ENCODE results near the gene EPHA4.

Gene EPHA4

DNA sequence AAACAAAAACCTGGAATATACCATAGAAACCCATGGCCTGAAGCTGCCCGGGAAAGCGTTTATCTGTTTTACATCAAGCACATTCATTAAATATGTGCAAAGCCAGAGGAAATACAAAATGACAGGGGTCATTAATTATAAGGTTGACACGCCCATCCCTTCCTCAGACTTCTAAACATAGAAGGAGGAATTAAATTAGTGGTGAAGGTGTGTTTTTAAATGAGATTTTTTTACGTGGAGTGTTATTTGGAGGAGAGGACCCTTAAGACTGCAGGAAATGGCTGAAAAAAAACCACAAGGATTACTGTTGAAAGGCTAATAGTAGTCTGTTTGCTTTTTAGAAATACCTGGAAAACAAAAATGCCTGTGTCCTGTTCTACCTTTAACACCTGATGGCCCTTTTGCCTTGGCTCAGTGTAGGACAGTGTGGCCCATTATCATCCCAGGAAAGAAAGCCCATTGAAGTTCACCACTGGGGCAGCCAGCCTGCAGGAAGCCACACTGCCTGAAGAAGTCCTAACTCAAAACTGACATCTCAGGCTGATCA, 123.2 kb downstream of the EPHA4 start:
- ATAC-seq (no peak), DNase-seq (no peak)
- Mint-ChIP-seq H3K4me3 (no peak overlapping the region), H3K36me3 (ENCODE audit: low read depth) (no peaks in the 10 kb centered on the region), H3K27me3 (no peaks in the 10 kb centered on the region), H3K27ac (no peak overlapping the region), H3K9me3 (no peaks in the 10 kb centered on the region), H3K4me1 (peaks cover 2% of the 10 kb centered on the region)

DNA sequence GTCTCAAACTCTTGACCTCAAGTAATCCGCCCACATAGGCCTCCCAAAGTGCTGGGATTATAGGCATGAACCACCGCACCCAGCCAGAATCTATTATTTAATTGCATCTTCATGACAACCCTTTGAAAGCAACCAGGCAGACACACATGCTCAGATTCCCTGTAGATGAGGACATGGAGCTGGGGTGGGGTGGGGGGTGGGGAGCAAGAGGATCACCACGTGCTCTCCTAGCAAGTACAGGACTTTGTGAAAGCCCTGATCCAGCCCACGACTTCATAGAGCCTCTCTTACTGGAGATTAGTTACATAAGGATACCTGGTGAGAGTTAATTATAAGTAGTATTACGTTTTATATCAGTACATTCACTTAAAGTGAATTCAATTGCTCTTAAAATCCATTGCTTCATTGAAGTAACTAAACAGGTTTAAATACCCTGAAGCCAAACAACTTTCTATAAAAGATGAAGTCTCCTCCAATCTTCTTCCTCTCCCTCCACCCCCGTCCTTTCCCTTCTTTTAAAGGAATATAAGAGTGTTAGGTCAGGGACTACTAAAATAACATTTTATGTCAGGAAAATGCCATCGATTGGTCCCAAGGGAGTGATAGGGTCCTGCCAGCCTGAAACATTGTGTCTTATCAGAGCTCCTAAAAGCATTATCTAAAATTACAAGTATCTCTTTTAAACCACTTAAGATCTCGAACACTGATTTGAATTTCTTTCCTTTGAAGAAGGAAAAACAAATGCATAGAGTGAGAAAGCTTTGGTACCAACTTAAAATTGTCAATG, 123.9 kb downstream of the EPHA4 start:
- H3K4me1 Mint-ChIP-seq, result peaks cover 2% of the 10 kb centered on the region
- ATAC-seq, result no peak
- DNase-seq, result no peak
- H3K27me3 Mint-ChIP-seq, result no peaks in the 10 kb centered on the region
- no peaks in the 10 kb centered on the region for H3K9me3 Mint-ChIP-seq
- no peaks in the 10 kb centered on the region for H3K36me3 Mint-ChIP-seq (ENCODE audit: low read depth)
- no peak overlapping the region for H3K27ac Mint-ChIP-seq
- no peak overlapping the region for H3K4me3 Mint-ChIP-seq

DNA sequence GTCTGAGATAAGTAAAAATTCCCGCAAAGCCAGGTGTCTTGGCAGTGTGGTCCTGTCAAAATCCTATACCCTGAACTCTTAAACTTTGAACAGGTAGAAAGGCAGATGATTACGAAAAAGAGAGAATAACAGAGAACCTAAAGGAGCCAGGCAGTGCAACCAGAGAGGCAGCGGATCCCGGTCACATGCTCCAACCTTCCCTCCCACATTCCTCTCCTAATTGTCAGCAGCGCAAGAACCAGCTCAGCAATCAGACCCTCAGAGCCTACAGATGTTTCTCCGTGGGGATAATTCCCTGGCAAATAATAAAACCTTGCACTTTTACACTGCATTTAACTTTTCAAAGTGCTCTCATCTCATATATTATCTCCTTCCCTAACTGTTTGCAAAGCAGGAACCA, 124.8 kb downstream of the EPHA4 start:
- DNase-seq (no peak), ATAC-seq (no peak)
- Mint-ChIP-seq H3K27me3 (no peaks in the 10 kb centered on the region), H3K36me3 (ENCODE audit: low read depth) (no peaks in the 10 kb centered on the region), H3K4me3 (no peak overlapping the region), H3K9me3 (no peaks in the 10 kb centered on the region), H3K4me1 (peaks cover 2% of the 10 kb centered on the region), H3K27ac (no peak overlapping the region)

DNA sequence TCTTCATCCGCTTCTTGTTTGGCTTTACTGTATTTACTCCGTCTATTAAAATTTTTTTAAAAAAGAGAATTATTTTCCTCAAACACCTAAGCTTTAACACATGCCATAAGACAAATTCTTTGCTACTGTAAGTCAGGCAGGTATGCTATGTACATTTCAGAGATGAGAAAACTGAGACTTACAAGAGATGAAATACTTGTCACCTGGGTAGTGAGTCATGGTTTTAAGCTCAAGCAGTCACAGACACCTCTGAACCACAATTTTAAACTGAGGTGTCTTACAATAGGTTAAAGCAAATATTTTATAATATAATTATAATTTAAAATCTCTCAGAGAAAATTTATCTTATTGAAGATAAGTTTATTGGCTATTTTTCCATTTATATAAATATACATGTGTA, 126.0 kb downstream of the EPHA4 start:
- H3K9me3 Mint-ChIP-seq, result no peaks in the 10 kb centered on the region
- no peaks in the 10 kb centered on the region for H3K27me3 Mint-ChIP-seq
- H3K4me1 Mint-ChIP-seq, result peaks cover 2% of the 10 kb centered on the region
- H3K36me3 Mint-ChIP-seq (ENCODE audit: low read depth), result no peaks in the 10 kb centered on the region
- DNase-seq (no peak), ATAC-seq (no peak)
- no peak overlapping the region for H3K4me3 Mint-ChIP-seq
- H3K27ac Mint-ChIP-seq, result no peak overlapping the region

DNA sequence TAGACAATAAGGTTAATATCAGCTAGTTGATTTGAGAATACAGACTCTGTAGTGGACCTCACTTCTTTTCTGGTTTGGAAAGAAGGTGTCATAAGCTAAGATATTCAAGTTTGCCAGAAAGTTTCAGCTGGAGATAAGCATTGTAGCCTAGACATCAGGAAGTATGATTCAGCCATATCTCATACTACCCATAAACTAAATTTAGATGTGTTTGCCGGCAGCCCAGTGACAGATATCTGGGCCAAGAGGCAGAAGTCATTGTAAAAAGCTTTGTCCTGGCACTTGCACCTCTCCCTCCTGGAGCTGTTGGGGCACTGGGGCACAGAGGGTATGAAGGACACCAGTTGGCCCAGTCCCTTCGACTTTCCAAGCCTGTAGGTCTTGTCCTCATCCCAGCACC, 128.0 kb downstream of the EPHA4 start:
- Mint-ChIP-seq H3K4me3 (no peak overlapping the region), H3K9me3 (no peaks in the 10 kb centered on the region), H3K27ac (peak overlapping the region; percentile 50), H3K4me1 (peaks cover 2% of the 10 kb centered on the region), H3K27me3 (no peaks in the 10 kb centered on the region), H3K36me3 (ENCODE audit: low read depth) (no peaks in the 10 kb centered on the region)
- ATAC-seq (peak; percentile 82), DNase-seq (no peak)

DNA sequence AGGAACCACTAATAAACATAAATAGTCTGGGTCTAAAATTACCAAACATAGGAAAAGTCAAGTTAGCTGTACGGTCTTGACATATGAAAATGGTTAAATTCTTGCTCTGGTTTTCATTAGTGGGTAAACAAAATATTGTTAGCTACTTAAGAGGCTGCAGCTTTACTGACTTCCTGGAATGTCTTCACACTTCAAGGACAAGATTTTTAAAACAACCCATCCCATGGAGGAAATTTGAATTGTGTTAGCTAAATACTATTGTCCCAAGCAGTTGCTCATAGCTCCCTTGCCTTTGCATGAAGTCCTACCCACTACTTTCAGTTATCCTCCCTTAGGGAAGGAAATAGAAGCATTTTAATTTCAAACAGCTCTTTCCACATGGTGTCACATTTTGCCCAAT, 128.5 kb downstream of the EPHA4 start:
- H3K27me3 Mint-ChIP-seq, result no peaks in the 10 kb centered on the region
- H3K27ac Mint-ChIP-seq, result no peak overlapping the region
- no peak for ATAC-seq
- no peaks in the 10 kb centered on the region for H3K4me1 Mint-ChIP-seq
- H3K9me3 Mint-ChIP-seq, result no peaks in the 10 kb centered on the region
- no peak for DNase-seq
- no peaks in the 10 kb centered on the region for H3K36me3 Mint-ChIP-seq (ENCODE audit: low read depth)
- H3K4me3 Mint-ChIP-seq, result no peak overlapping the region

DNA sequence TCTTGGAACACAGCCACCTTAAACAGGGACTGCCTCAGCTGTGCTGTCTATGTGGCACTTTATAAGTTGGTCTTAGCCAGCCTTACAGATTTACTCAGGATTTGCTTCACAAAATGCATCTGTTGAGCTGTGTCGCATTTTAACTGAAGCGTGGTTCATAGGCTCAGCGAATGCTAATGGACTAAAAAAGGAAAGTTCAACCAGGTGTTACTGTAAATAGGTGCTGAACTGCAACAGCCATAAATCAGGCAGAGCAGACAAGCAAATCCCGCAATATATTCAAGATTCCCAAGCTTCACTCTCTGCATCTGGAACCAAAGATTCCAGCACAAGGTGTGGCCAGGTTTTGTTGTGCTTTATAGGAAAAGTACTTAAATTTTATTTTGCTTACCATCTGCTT, 130.0 kb downstream of the EPHA4 start:
- Mint-ChIP-seq H3K27ac (no peak overlapping the region), H3K27me3 (no peaks in the 10 kb centered on the region), H3K9me3 (no peaks in the 10 kb centered on the region), H3K4me1 (no peaks in the 10 kb centered on the region), H3K4me3 (no peak overlapping the region), H3K36me3 (ENCODE audit: low read depth) (peaks cover 1% of the 10 kb centered on the region)
- DNase-seq, result no peak
- no peak for ATAC-seq

DNA sequence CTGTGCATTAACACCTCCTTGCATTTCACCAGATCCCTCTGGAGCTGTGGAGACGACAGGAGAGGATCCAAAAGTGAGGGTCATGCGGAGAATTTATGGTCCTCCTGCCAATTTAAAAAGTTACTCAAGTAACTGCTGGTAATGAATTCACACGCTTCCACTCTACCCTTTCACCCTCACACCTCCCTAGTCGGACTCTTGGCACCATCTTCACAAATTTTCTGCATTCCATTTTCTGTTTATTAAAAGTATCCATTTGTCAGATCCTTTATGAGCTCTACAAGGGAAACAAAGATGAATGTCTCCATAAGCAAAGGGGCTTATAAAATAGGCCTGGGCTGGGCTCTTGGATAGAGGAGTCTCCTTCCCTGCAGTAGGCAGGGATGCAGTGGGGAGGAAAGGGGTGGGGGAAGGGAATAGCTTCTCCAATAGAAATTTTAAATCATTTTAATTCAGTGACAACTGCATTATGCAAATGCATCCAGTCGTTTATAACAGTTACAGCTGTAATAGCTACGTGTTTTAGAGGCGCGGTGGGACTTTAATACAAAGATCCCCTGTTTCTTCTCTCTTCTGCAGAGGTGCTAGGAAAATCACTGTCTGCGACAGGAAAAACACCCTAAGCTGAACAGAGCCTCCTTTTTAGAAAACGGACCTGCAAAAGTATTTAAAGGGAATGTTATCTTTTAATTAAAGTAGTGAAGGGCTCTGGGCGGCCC, 132.2 kb downstream of the EPHA4 start:
- H3K27ac Mint-ChIP-seq, result no peak overlapping the region
- peaks cover 1% of the 10 kb centered on the region for H3K36me3 Mint-ChIP-seq (ENCODE audit: low read depth)
- no peaks in the 10 kb centered on the region for H3K9me3 Mint-ChIP-seq
- DNase-seq (no peak), ATAC-seq (no peak)
- no peak overlapping the region for H3K4me3 Mint-ChIP-seq
- H3K27me3 Mint-ChIP-seq, result no peaks in the 10 kb centered on the region
- H3K4me1 Mint-ChIP-seq, result no peaks in the 10 kb centered on the region

DNA sequence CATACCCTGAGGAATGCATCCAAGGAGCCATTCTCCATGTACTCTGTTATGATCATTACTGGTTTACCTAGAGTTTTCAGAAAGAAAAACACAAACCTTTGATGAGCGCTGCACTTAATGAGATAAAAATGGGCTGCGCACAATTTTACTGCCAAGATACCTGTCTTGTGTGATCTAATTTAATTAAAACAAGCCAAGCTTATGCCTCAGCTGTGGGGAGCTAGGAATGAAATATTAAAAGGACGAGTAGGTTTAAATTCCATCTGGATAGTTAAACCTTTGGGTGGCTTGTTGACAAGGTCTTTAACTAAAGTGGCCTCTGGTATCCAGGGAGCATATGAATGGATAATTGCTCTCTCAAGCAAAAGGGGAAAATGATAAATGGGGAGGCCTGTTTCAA, 135.0 kb downstream of the EPHA4 start:
- no peak for ATAC-seq
- DNase-seq, result no peak
- Mint-ChIP-seq H3K4me3 (no peak overlapping the region), H3K4me1 (no peaks in the 10 kb centered on the region), H3K9me3 (no peaks in the 10 kb centered on the region), H3K27ac (no peak overlapping the region), H3K27me3 (no peaks in the 10 kb centered on the region), H3K36me3 (ENCODE audit: low read depth) (peaks cover 4% of the 10 kb centered on the region)

DNA sequence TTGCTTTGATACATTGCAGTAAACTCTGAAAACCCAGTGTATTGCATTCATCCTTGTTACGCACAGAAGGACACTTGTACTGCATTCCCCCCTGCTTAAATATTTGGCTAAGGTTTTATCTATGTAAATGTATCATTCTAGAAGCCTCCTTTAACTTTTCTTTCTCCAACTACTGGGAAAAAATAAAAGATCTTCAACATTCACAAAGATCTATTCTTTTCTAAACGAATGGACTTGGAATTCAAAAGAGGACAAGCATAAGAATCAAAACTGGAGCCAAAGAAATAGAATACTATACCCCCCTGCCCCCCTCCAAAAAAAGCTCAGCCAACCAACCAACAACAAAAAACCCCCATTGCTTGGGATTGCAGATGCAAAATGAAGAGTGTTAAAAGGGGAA, 136.9 kb downstream of the EPHA4 start:
- no peak overlapping the region for H3K4me3 Mint-ChIP-seq
- peaks cover 5% of the 10 kb centered on the region for H3K36me3 Mint-ChIP-seq (ENCODE audit: low read depth)
- H3K27ac Mint-ChIP-seq, result no peak overlapping the region
- H3K27me3 Mint-ChIP-seq, result no peaks in the 10 kb centered on the region
- no peaks in the 10 kb centered on the region for H3K9me3 Mint-ChIP-seq
- no peak for DNase-seq
- no peak for ATAC-seq
- no peaks in the 10 kb centered on the region for H3K4me1 Mint-ChIP-seq

DNA sequence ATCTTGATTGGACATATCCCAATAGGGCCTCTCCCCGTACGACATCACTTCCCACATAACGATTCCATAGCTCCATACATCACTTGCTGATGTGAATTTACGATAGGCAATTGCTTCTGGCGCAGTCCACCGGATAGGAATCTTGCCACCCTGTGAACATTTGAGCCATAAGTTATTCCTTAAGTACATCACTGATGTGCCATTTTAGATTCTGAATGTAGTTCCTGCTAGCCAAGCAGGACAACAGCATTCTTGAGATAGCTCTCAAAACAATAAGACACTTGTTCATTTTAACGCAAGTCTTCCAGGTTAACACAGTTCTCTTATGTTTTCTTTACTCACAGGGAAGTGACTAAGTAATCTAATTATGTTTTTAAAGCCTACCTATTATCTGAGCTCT, 138.0 kb downstream of the EPHA4 start:
- Mint-ChIP-seq H3K36me3 (ENCODE audit: low read depth) (peaks cover 5% of the 10 kb centered on the region), H3K27ac (no peak overlapping the region), H3K4me1 (no peaks in the 10 kb centered on the region), H3K27me3 (no peaks in the 10 kb centered on the region), H3K9me3 (no peaks in the 10 kb centered on the region), H3K4me3 (no peak overlapping the region)
- no peak for DNase-seq
- no peak for ATAC-seq

DNA sequence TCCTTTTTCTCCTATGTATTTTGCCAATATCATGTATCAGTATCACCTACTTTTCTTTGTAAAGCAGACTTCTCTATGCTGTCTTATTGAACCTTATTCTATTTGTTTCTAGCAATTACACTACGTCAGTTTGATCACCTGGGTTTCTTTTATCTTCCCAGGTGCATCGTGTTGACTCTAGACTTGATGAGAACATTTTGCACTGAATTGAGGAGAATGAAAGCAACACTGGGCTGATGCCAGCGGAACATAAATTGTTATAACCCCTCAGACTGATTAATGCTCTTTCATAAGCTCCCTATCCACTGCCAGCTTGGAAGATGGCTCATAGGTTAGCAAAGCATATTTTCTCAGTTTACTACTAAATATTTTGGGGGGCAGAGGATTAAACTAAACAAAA, 140.6 kb downstream of the EPHA4 start:
- Mint-ChIP-seq H3K4me1 (no peaks in the 10 kb centered on the region), H3K27ac (no peak overlapping the region)

DNA sequence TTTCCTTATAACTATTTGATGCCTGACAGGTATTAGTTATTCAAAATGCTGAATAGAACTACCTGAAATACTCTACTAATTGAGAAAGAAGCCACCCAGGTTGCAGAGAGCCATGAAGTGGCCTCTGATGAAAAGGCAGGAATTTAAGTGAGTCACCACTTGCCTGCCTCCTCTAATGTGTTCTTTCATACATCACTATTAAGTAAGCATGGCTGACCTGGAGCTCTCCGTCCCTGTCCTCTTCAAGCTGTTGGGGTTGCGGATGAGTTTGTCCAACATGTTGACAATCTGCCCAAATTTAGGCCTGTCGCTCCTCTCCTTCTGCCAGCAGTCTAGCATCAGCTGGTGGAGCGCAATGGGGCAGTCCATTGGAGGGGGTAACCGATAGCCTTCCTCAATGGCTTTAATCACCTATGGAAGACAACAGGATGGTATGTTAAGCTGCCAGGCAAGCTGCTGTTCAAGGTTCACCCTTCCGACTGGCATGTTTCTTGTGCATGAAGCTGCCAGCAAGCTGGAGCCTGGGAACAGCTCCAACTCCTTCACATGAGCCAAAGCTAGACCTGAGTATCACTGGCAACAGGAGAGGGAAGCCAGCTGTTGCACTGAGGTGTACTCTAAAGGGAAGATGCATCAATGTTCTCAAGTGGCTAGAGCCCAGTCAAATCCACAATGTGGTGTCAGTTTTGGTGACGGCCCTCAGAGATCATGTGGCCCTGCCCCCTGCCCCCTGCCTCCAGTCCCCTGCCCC, 142.2 kb downstream of the EPHA4 start:
- H3K4me3 Mint-ChIP-seq, result no peak overlapping the region
- H3K27me3 Mint-ChIP-seq, result no peaks in the 10 kb centered on the region
- H3K9me3 Mint-ChIP-seq, result no peaks in the 10 kb centered on the region
- H3K4me1 Mint-ChIP-seq, result no peaks in the 10 kb centered on the region
- DNase-seq (no peak), ATAC-seq (no peak)
- H3K27ac Mint-ChIP-seq, result no peak overlapping the region
- peaks cover 4% of the 10 kb centered on the region for H3K36me3 Mint-ChIP-seq (ENCODE audit: low read depth)

More for the DNA sequence above, 140.6 kb downstream of the EPHA4 start:
- H3K36me3 Mint-ChIP-seq (ENCODE audit: low read depth), result peaks cover 4% of the 10 kb centered on the region
- ATAC-seq (no peak), DNase-seq (no peak)
- H3K27me3 Mint-ChIP-seq, result no peaks in the 10 kb centered on the region
- no peaks in the 10 kb centered on the region for H3K9me3 Mint-ChIP-seq
- H3K4me3 Mint-ChIP-seq, result no peak overlapping the region

DNA sequence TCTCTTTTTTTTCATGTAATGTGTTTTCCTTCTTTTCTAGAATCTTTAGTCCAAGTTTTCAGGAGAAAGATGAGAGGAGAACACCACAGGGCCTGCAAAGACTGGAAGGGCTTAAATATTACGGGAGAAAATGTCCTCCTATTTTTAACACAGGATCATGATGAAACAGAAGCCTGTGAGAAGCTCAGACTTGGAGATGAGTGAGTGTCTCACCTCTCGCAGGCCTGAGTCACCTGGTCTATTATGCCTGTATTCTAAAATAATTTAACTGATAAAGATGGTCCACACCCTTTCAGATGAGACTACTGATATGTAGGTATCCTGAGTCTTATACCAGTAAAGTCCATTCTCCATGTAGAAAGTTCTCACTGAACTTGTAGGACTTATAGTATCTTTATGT, 143.2 kb downstream of the EPHA4 start:
- Mint-ChIP-seq H3K27me3 (no peaks in the 10 kb centered on the region), H3K4me3 (no peak overlapping the region), H3K4me1 (no peaks in the 10 kb centered on the region), H3K9me3 (no peaks in the 10 kb centered on the region), H3K27ac (no peak overlapping the region), H3K36me3 (ENCODE audit: low read depth) (peaks cover 4% of the 10 kb centered on the region)
- DNase-seq (no peak), ATAC-seq (no peak)

DNA sequence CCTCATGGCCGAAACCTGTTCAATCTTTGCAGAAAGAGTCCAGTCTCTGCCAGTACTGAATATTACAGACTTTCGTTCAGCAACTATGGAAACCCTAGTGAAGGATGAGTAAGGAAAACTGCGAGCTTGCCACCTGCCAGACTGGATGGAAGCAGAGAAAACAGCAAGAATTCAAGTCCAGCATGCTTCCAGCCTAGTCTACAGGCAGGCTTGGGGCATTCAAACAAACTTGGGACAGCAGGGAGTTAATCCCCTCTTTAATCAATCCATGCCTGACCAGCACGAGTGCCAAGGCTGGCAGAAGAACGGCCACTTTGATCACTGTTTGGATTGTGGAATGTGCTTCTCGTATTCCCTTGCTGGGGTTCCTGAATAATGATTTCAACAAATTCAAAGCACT, 145.2 kb downstream of the EPHA4 start:
- Mint-ChIP-seq H3K4me3 (no peak overlapping the region), H3K4me1 (no peaks in the 10 kb centered on the region), H3K27me3 (no peaks in the 10 kb centered on the region), H3K36me3 (ENCODE audit: low read depth) (peaks cover 1% of the 10 kb centered on the region), H3K9me3 (no peaks in the 10 kb centered on the region), H3K27ac (no peak overlapping the region)
- no peak for DNase-seq
- no peak for ATAC-seq
